Spleen (tissue), 7 donors: Measurements from ENCODE around the gene GBP7.

Experiments
- CTCF ChIP-seq, 11 experiments: fragments of 200-600 bp in 7 of 11; fragments of 450-650 bp in 4 of 11; sonication (generic) in 4 of 11; IDR thresholded peaks in 8 of 11; conservative IDR thresholded peaks in 3 of 11; 1 replicate in 7 of 11; 2 replicates in 4 of 11; pipeline versions ENCODE4 v1.4.0 to v1.8.0; 2016 to 2021; ENCODE audit warnings: antibody characterized with exemption in 11 of 11, inconsistent platforms in 4 of 11, mild to moderate bottlenecking in 1 of 11
- POLR2A ChIP-seq, 3 donors: fragments of 450-650 bp; IDR thresholded peaks; one replicate each; pipeline ENCODE4 v1.5.1; 2017; ENCODE audit warnings: antibody characterized with exemption in 3 of 3, mild to moderate bottlenecking in 1 of 3
- POLR2AphosphoS5 ChIP-seq, 3 donors: sonication (generic); formaldehyde crosslinking; IDR thresholded peaks; one replicate each; pipeline ENCODE4 v1.5.1; 2017; ENCODE audit warnings: antibody characterized with exemption in 3 of 3
- donor health status: DM: no; HTN: no; CAD: no; lungs with moderate emphysema.
- donor health status: DM: no; HTN: no; CAD: no.
- donor health status: DM: no; HTN: no; CAD: no.

GRCh38 chr1:89143484-89143883 lies 32.3 kb downstream of the GBP7 start:
- TF ChIP-seq POLR2A (IDR thresholded peaks at IDR 0.05), result no peak
- TF ChIP-seq CTCF (IDR thresholded peaks at IDR 0.05 in 8 of 11, conservative IDR thresholded peaks at IDR 0.05 in 3 of 11), result no peak
- no peak for TF ChIP-seq POLR2AphosphoS5 (IDR thresholded peaks at IDR 0.05)
